GM18909 (cell line): ENCODE data around the gene POLG2.
"Not testable (repeated sequence)": the region's sequence is repeated elsewhere in the genome, so short reads cannot be mapped to it uniquely, and the experiment has no call there.

Experiments
- ATAC-seq: cut with Tn5 transposase; IDR thresholded peaks from one replicate; pipeline ENCODE4 v1.9.1; 2021; ENCODE audit warnings: mild to moderate bottlenecking; ENCODE audit not compliant: unreplicated experiment, poor library complexity

Gene POLG2

GRCh38 chr17:64443086-64443760 lies 53.6 kb downstream of the POLG2 start:
- ATAC-seq, result no peak

- ATAC-seq, result no peak
Measured at GRCh38 chr17:64442541-64442971, 54.3 kb downstream of the POLG2 start.

- ATAC-seq, result no peak
Measured at GRCh38 chr17:64441772-64442540, 54.9 kb downstream of the POLG2 start.

- no peak for ATAC-seq
Measured at GRCh38 chr17:64439956-64440355, 56.9 kb downstream of the POLG2 start.

- not testable (repeated sequence) for ATAC-seq
Measured at GRCh38 chr17:64439521-64439920, 57.3 kb downstream of the POLG2 start.

- ATAC-seq, result no peak
Measured at GRCh38 chr17:64437944-64438525, 58.8 kb downstream of the POLG2 start.

GRCh38 chr17:64431534-64431933 lies 65.3 kb downstream of the POLG2 start:
- ATAC-seq, result no peak

GRCh38 chr17:64430036-64430435 lies 66.8 kb downstream of the POLG2 start:
- not testable (repeated sequence) for ATAC-seq

- no peak for ATAC-seq
Measured at GRCh38 chr17:64428406-64428805, 68.4 kb downstream of the POLG2 start.
